SH-SY5Y (cell line): Measurements from ENCODE around the gene OR2B2.

Source experiments
- GATA2 ChIP-seq: IDR thresholded peaks from 2 replicates; pipeline ENCODE4 v1.6.1; 2011; ENCODE audit warnings: mild to moderate bottlenecking, low read depth, low read length
- GATA3 ChIP-seq: IDR thresholded peaks from 2 replicates; pipeline ENCODE4 v1.6.1; 2011; ENCODE audit warnings: low read depth, mild to moderate bottlenecking, low read length, moderate library complexity

DNA sequence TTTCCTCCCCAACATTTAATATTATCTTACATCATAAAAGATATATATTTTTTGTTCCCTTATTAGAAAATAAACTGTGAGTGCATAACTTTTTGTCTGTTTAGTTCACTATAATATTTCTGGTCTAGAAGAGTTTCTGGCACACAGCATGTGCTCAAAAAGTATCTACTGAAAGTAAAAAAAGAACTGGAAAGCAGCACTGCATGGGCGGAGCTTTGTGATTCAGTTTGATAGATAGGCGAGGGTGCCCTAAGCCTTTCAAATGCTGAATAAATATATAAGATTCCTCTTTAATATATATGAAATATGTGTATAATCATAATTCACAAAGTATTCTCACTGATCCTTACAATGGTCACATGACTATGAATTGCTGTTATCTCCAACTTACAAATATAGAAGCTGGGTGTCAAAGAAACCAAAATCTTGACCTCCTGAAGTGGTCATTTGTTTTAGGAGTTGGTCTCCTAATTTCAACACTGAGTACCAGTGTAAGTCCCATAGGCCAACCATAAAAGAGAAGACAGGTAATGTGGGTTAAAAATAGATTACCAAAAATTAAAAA, 50.8 kb downstream of the OR2B2 start:
- TF ChIP-seq GATA3 (no peak), GATA2 (no peak)
